AG09319 (cell line): ENCODE data around the gene RIMBP3C.
"Not testable (repeated sequence)": the region's sequence is repeated elsewhere in the genome, so short reads cannot be mapped to it uniquely, and the experiment has no call there.

Experiments
- DNase-seq: peaks from one replicate; pipeline ENCODE4 v3.0.0-alpha.2; 2010; ENCODE audit warnings: low read depth; ENCODE audit errors: extremely low read depth
- TF ChIP-seq, protein P1 (sequence below): IDR thresholded peaks from 2 replicates; pipeline ENCODE4 v1.5.1; 2011; ENCODE audit warnings: low read depth, mild to moderate bottlenecking, inconsistent platforms, low read length, moderate library complexity

RIMBP3C gene

DNA sequence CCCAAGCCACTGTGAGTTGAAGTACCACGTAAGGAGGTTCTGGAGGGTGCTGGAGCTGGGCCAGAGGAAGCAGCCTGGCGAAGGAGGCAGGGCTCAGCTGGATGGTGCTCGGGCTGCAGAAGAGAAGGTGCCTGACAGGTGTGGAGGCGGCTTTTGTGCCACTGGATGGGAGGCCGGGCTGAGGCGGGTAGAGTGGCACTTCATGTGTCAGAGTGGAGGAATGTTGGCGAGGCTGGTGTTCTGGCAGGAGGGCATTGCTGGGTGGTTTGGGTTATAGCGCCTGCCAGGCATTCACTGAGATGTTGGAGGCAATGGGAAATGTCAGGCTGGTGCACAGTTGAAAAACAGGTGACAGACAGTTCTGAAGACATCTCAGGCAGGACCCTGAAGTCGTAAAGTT is 40.4 kb upstream of the RIMBP3C start:
- no peak for DNase-seq
- TF ChIP-seq, protein P1, sequence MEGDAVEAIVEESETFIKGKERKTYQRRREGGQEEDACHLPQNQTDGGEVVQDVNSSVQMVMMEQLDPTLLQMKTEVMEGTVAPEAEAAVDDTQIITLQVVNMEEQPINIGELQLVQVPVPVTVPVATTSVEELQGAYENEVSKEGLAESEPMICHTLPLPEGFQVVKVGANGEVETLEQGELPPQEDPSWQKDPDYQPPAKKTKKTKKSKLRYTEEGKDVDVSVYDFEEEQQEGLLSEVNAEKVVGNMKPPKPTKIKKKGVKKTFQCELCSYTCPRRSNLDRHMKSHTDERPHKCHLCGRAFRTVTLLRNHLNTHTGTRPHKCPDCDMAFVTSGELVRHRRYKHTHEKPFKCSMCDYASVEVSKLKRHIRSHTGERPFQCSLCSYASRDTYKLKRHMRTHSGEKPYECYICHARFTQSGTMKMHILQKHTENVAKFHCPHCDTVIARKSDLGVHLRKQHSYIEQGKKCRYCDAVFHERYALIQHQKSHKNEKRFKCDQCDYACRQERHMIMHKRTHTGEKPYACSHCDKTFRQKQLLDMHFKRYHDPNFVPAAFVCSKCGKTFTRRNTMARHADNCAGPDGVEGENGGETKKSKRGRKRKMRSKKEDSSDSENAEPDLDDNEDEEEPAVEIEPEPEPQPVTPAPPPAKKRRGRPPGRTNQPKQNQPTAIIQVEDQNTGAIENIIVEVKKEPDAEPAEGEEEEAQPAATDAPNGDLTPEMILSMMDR: no peak

DNA sequence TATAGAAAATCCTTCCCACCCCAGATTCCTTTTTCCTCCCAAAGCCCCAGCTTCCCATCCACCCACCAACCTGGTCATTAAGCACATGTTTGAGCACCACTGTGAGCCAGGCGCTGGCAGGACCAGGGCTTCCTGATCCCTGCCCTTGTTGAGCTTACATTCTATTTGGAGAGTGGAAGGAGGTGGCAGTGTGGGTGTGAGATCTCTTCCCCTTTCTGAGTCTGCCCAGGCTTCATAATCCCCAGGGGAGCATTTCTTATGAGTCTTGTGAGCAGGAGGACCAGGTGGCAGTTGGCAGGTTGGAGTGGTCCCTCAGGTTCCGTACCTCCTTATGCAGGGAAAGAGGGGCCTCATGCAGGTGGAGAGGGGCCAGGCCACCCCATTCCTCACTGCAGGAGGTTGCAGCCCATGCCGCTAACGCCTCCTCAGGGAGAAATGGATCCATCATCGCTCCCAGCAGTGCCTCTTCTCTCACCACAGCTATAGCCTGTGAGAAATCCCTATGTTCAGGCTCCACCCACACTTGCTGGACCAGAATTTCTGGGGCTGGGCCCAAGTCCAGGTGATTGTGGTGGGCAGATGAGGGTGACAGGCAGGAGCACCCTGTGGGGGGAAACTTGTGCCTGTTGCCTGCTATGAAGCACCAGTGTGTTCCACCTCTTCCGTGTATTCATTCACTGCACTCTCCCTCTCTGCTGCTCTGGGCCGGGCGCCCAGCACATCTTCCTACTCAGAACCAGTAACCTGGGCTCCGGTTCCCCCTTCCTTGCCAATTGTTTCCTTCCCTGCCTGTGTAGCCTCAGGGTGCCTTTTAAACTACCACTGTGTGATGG is 39.8 kb upstream of the RIMBP3C start:
- TF ChIP-seq, protein P1: no peak
- DNase-seq: no peak

DNA sequence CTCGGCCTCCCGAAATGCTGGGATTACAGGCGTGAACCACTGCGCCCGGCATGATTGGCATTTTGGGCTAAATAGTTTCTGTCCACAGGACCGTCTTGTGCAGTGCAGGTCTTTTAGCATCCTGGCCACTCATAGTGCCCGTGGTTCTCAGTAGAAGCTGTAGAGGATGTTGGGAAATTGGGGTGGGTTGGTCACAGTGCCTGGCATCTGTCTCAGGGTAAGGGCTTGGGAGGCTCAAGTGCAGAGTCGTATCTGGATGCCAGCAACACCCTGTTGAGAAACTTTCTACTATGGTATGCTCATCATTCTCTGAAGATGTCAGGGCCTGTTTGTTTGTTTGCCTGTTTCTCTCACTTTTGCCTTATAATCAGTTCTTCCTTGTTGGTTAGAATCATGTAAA is 38.1 kb upstream of the RIMBP3C start:
- TF ChIP-seq, protein P1: no peak
- no peak for DNase-seq

DNA sequence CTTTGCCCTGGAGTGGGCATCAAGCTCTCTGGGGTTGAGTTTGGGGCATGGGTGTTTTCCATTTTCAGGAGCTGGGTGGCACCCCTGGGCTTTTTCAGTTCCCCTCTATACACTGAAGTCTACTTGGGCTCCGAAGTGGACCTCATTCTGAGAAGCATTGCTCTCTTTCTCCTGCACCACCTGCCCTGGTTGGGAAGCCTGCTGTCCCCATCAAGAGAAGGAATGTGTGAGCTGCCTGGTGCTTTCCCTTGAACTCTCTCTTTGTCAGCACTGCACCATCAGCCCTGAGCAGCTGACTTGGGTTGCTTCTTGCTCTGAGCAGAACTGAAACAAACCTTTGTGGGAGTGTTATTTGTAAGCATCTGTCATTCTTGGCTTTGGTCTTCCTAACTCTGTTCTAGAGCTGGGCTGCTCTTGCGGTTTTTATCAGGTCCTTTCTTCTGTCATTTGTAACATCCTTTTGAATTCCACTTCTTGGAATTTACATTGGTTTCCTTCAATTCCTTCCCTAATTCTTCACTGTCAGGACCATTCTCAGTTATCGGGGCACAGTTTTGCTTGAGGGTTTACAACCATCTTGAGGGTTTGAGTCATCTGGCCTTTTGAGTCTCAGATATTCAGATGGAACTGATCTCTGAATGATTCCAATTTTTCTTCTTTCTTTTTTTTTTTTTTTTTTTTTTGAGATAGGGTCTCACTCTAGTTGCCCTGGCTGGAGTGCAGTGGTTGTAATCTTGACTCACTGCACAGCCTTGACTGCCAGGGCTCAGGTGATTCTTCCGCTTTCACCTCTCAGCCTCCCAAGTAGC is 36.7 kb upstream of the RIMBP3C start:
- TF ChIP-seq, protein P1: no peak
- no peak for DNase-seq

DNA sequence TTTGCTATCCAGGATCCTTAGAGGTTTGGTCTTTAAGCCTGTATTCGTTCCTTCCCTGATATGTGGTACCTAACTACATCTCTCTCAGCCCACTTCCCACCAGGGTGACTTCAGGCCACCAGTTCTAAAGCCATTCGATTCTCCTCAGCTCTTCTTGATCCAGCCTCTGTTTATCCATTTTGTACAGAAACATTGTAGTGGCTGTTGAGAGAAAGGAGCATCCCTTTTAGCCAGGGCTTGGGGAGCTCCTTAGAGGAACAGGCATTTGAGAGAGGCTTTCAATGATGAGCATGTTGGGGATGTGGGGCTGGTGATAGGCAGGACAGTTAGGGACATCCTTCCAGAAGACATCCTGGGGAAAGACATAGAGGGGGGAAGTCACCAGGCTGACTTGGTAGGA is 34.1 kb upstream of the RIMBP3C start:
- TF ChIP-seq, protein P1: no peak
- no peak for DNase-seq

DNA sequence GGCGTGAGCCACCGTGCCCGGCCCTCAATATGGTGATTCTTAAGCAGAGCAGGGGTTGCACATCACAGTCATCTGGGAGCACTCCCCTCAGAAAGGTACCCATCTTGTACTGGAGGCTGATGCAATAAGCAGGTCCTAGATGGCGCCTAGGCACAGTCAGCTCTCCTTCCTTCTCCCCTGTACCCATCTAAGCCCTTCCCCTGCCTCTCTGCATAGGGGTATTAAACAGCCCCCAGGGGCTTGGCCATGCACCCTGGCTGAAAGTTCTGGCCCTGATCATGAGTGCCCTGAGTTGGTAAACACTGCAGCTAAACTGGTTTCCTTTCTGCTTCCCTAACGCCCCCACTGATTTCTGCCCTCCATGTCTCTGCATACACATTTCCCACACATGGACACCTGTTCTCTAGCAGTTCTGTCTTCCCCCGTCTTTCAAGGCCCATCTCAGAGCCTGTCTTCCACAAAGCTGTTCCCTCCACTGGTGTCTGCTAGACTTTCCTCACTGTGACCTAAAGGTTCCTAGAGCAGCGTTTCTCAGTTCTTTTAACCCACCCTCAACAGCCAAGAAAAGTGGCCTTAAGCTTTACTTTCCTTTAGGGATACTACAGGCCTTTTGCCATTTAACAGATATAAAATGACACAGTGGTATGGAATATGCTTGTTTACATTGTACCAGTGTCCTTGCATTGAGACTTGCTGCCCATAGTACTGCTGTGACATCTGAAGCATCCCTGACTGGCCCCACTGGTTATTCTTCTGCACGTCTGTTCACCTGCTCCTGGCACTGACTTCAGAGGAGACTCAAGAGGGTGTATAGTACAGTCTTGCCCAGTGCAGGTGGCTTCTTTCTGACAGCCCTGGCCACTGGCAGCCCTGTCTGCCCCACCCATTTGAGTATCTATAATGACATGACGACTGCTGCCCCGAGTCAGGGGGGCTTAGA is 31.8 kb upstream of the RIMBP3C start:
- TF ChIP-seq, protein P1: no peak
- DNase-seq: no peak

DNA sequence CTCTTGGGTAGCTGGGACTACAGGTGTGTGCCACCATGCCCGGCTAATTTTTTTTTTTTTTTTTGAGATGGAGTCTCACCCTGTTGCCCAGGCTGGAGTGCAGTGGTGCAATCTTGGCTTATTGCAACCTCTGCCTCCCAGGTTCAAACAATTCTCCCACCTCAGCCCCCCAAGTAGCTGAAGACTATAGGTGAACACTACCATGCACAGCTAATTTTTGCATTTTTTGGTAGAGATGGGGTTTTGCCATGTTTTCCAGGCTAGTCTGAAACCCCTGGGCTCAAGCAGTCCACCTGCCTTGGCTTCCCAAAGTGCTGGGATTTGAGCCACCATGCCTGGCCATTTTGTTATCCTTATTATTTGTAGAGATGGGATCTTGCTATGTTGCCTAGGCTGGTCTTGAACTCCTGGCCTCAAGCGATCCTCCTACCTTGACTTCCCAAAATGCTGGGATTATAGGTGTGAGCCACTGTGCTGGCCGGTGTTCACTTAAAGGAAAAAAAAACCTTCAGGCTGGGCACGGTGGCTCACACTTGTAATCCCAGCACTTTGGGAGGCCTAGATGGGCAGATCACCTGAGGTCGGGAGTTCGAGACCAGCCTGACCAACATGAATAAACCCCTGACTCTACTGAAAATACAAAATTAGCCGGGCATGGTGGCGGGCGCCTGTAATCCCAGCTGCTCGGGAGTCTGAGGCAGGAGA is 29.9 kb upstream of the RIMBP3C start:
- DNase-seq: not testable (repeated sequence)

DNA sequence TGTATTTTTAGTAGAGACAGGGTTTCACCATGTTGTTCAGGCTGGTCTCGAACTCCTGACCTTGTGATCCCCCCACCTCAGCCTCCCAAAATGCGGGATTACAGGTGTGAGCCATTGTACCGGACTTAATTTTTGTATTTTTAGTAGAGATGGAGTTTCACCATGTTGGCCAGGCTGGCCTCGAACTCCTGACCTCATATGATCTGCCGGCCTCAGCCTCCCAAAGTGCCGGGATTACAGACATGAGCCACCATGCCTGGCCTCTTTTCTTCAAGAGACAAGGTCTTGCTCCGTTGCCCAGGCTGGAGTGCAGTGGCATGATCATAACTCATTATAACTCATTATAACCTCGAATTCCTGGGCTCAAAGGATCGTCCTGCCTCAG is 29.4 kb upstream of the RIMBP3C start:
- DNase-seq: not testable (repeated sequence)
